Loucy (cell line): ENCODE data around the gene ARHGAP28.

Experiments used
- H2AFZ ChIP-seq: fragments of 200-600 bp; sonication (generic); 2 replicates; pipeline ENCODE4 v1.6.0; 2016; ENCODE audit warnings: antibody characterized with exemption, mild to moderate bottlenecking, low read length, moderate library complexity
- H3F3A ChIP-seq: fragments of 200-600 bp; 2 replicates; pipeline ENCODE4 v1.6.0; 2016; ENCODE audit warnings: antibody characterized with exemption, low read depth, mild to moderate bottlenecking
- H3K27me3 ChIP-seq: fragments of 200-600 bp; sonication (generic); 2 replicates; pipeline ENCODE4 v1.6.1; 2014; ENCODE audit warnings: low read length, mild to moderate bottlenecking; ENCODE audit not compliant: insufficient read depth, poor library complexity, severe bottlenecking
- H3K36me3 ChIP-seq: fragments of 200-600 bp; sonication (generic); 2 replicates; pipeline ENCODE4 v1.6.1; 2016; ENCODE audit warnings: low read length; ENCODE audit not compliant: insufficient read depth
- H3K4me1 ChIP-seq: fragments of 200-600 bp; sonication (generic); 2 replicates; pipeline ENCODE4 v1.5.1; 2014; ENCODE audit warnings: low read length, mild to moderate bottlenecking; ENCODE audit not compliant: insufficient read depth, poor library complexity, severe bottlenecking
- H3K4me2 ChIP-seq: fragments of 200-600 bp; sonication (generic); 2 replicates; pipeline ENCODE4 v1.6.0; 2014; ENCODE audit warnings: antibody characterized with exemption, low read length, low read depth, mild to moderate bottlenecking; ENCODE audit not compliant: poor library complexity, severe bottlenecking
- H3K4me3 ChIP-seq: fragments of 200-600 bp; sonication (generic); 2 replicates; pipeline ENCODE4 v1.5.1; 2014; ENCODE audit warnings: low read length, mild to moderate bottlenecking, mixed read lengths; ENCODE audit not compliant: poor library complexity, severe bottlenecking
- H3K79me2 ChIP-seq: fragments of 200-600 bp; sonication (generic); 2 replicates; pipeline ENCODE4 v1.6.1; 2014; ENCODE audit warnings: low read length; ENCODE audit not compliant: insufficient read depth
- H3K9ac ChIP-seq: fragments of 200-600 bp; sonication (generic); 2 replicates; pipeline ENCODE4 v1.6.0; 2014; ENCODE audit warnings: mild to moderate bottlenecking, low read depth, low read length, moderate library complexity; ENCODE audit not compliant: poor library complexity, severe bottlenecking
- H3K9me2 ChIP-seq: fragments of 200-600 bp; sonication (generic); replicated peaks from 2 replicates; pipeline ENCODE4 v1.6.1; 2016; ENCODE audit warnings: low read depth, low read length, mixed read lengths
- H3K9me3 ChIP-seq: fragments of 200-600 bp; sonication (generic); 2 replicates; pipeline ENCODE4 v1.6.1; 2014; ENCODE audit warnings: mild to moderate bottlenecking, antibody characterized with exemption, low read length, low read depth; ENCODE audit not compliant: insufficient read depth
- H4K20me1 ChIP-seq: fragments of 200-600 bp; sonication (generic); 2 replicates; pipeline ENCODE4 v1.6.0; 2014; ENCODE audit warnings: antibody characterized with exemption, low read length, mild to moderate bottlenecking; ENCODE audit not compliant: insufficient read depth, poor library complexity, severe bottlenecking
- CTCF ChIP-seq: fragments of 200-600 bp; sonication (generic); conservative IDR thresholded peaks from 2 replicates; pipeline ENCODE4 v1.5.1; 2014; ENCODE audit warnings: mild to moderate bottlenecking, antibody characterized with exemption, low read length
- EZH2phosphoT487 ChIP-seq: fragments of 200-600 bp; IDR thresholded peaks from 2 replicates; pipeline ENCODE4 v1.6.1; 2018; ENCODE audit warnings: antibody characterized with exemption, mild to moderate bottlenecking, moderate library complexity, borderline replicate concordance

The ARHGAP28 gene

GRCh38 chr18:6743999-6744398, 14.5 kb downstream of the ARHGAP28 start:
- H3K9me3 ChIP-seq = peaks cover 7% of the 10 kb centered on the region; the same call in 1 of the 2 replicates
- H3K4me2 ChIP-seq = no peak overlapping the region
- H2AFZ ChIP-seq = no peak overlapping the region
- no peak overlapping the region for H3K4me3 ChIP-seq
- no peaks in the 10 kb centered on the region for H3K36me3 ChIP-seq
- no peaks in the 10 kb centered on the region for H3K4me1 ChIP-seq
- H3K27me3 ChIP-seq = no peaks in the 10 kb centered on the region
- no peaks in the 10 kb centered on the region for H3F3A ChIP-seq
- no peak overlapping the region for H3K9ac ChIP-seq
- no peak for TF ChIP-seq CTCF
- TF ChIP-seq EZH2phosphoT487 = no peak
- H3K79me2 ChIP-seq = no peaks in the 10 kb centered on the region
- no peaks in the 10 kb centered on the region for H3K9me2 ChIP-seq
- H4K20me1 ChIP-seq = no peaks in the 10 kb centered on the region

- peaks cover 7% of the 10 kb centered on the region; the same call in 1 of the 2 replicates for H3K9me3 ChIP-seq
- H3K27me3 ChIP-seq = no peaks in the 10 kb centered on the region
- H3K4me1 ChIP-seq = no peaks in the 10 kb centered on the region
- H3K4me3 ChIP-seq = no peak overlapping the region
- no peak for TF ChIP-seq CTCF
- TF ChIP-seq EZH2phosphoT487 = no peak
- no peaks in the 10 kb centered on the region for H3F3A ChIP-seq
- H3K79me2 ChIP-seq = no peaks in the 10 kb centered on the region
- no peak overlapping the region for H3K4me2 ChIP-seq
- H3K36me3 ChIP-seq = no peaks in the 10 kb centered on the region
- H3K9ac ChIP-seq = no peak overlapping the region
- no peaks in the 10 kb centered on the region for H3K9me2 ChIP-seq
- H4K20me1 ChIP-seq = no peaks in the 10 kb centered on the region
- H2AFZ ChIP-seq = no peak overlapping the region
Observed at GRCh38 chr18:6744816-6745455, 15.4 kb downstream of the ARHGAP28 start.

GRCh38 chr18:6745504-6746031, 16.1 kb downstream of the ARHGAP28 start:
- no peaks in the 10 kb centered on the region for H3K27me3 ChIP-seq
- TF ChIP-seq EZH2phosphoT487 (no peak), CTCF (no peak)
- H4K20me1 ChIP-seq = no peaks in the 10 kb centered on the region
- no peak overlapping the region for H3K4me2 ChIP-seq
- H3K79me2 ChIP-seq = no peaks in the 10 kb centered on the region
- H3F3A ChIP-seq = no peaks in the 10 kb centered on the region
- H3K4me3 ChIP-seq = no peak overlapping the region
- no peak overlapping the region for H3K9ac ChIP-seq
- H3K36me3 ChIP-seq = no peaks in the 10 kb centered on the region
- no peaks in the 10 kb centered on the region for H3K9me2 ChIP-seq
- peaks cover 7% of the 10 kb centered on the region; the same call in 1 of the 2 replicates for H3K9me3 ChIP-seq
- no peaks in the 10 kb centered on the region for H3K4me1 ChIP-seq
- no peak overlapping the region for H2AFZ ChIP-seq
